ENCODE results near the gene MMP8. TPM values are rescaled to one million over a fixed set of nuclear protein-coding genes. Genes with fewer than 3 reads are reported as not detected.

The MMP8 gene
- total RNA-seq (2021), result not detected in 2 replicates
- long read RNA-seq, result 0 reads

DNA sequence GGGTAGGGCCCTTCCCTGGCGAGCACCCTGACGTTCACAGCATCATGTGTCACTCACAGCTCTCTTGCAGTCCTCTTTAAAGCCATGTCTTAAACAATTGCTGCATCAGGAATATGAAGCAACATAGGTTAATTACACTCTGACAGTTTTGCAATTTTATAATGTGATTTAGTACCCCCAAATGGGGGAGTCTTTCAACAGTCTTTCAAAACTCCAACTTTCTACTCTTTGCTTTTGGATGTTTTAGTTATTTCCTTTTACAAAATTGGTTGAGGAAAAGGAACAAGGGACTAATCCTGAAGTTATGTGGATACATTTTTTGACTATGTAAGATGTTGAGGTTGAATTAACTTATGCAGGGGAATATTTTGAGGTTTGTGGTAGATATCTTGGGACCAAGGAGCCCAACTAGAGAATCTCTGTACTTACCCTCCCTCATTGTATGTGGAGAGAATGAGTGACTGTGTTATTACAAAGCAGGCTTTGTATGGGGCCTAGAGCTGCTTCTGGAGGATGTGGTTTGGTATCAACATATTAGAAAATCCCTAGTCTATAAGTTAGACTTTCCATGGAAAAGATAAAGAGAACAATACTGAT is at the start of gene MMP8:
TSS of gene MMP8 (minus strand) at position 51 of the 597 bp plus-strand sequence. CDS start 99 bp downstream, outside the sequence.
- Mint-ChIP-seq H3K9me3 (peaks cover 0 to 3% of the 10 kb centered on the region in 2 experiments; a peak in 1 of 5 replicates), H3K4me3 (no peak within 1 kb of the TSS), H3K27me3 (ENCODE audit: low read depth) (no peaks in the 10 kb centered on the region), H3K36me3 (ENCODE audit: insufficient read depth in 1 of 3, low read depth in 3 of 3) (no peaks in the 10 kb centered on the region; a peak in 1 of 7 replicates), H3K4me1 (no peaks in the 10 kb centered on the region), H3K27ac (no peak within 1 kb of the TSS)
- H3K79me2 ChIP-seq (ENCODE audit: insufficient read depth, low read length), result no peaks in the 10 kb centered on the region
- no CpG with 5 or more reads among the region's 2 CpGs for WGBS (ENCODE audit: extremely low coverage, insufficient read length, low lambda C conversion rate)
- H4K5ac ChIP-seq (ENCODE audit: insufficient read length, low read depth, low read length), result no peak within 1 kb of the TSS
- no peak within 1 kb of the TSS for H3K4me2 ChIP-seq (ENCODE audit: insufficient read depth, insufficient read length, low read length)
- no peak within 1 kb of the TSS for H2AFZ ChIP-seq (ENCODE audit: low read length)
- no peak within 1 kb of the TSS for H2BK5ac ChIP-seq (ENCODE audit: insufficient read length, low read length)
- H4K91ac ChIP-seq (ENCODE audit: insufficient read length, low read depth, low read length), result no peak within 1 kb of the TSS
- H3K23me2 ChIP-seq (ENCODE audit: insufficient read length, low read depth, low read length, poor library complexity, severe bottlenecking), result no peaks in the 10 kb centered on the region
- no peak within 1 kb of the TSS for H2BK120ac ChIP-seq (ENCODE audit: low read depth, low read length, poor library complexity, severe bottlenecking)
- no peak within 1 kb of the TSS for H4K8ac ChIP-seq (replicated peaks; ENCODE audit: insufficient read length, low read depth, low read length)
- H2BK15ac ChIP-seq (ENCODE audit: low read depth, low read length), result no peak within 1 kb of the TSS
- H2BK20ac ChIP-seq (ENCODE audit: low read depth, low read length, poor library complexity, severe bottlenecking), result no peak within 1 kb of the TSS
- no peaks in the 10 kb centered on the region for H3K27me3 ChIP-seq (ENCODE audit: insufficient read depth, low read length)
- H4K20me1 ChIP-seq (ENCODE audit: control insufficient read depth, insufficient read depth, insufficient read length), result no peaks in the 10 kb centered on the region
- no peak within 1 kb of the TSS for H3K27ac ChIP-seq (ENCODE audit: insufficient read length, low read depth, low read length)
- no peak within 1 kb of the TSS for H3K18ac ChIP-seq (ENCODE audit: insufficient read length, low read depth, low read length)
- H3K79me1 ChIP-seq (ENCODE audit: insufficient read depth, low read depth, low read length, poor library complexity, severe bottlenecking), result no peaks in the 10 kb centered on the region
- H3K56ac ChIP-seq (ENCODE audit: insufficient read length, low read depth, low read length), result no peak within 1 kb of the TSS
- H3T11ph ChIP-seq (ENCODE audit: low read length), result no peak within 1 kb of the TSS
- no peak within 1 kb of the TSS for H3K9ac ChIP-seq (ENCODE audit: extremely low read depth, insufficient read length, low read length)
- DNase-seq, result no peak
- no peaks in the 10 kb centered on the region for H3K4me1 ChIP-seq (ENCODE audit: insufficient read depth, low read length)
- H3K23ac ChIP-seq (ENCODE audit: insufficient read length, low read depth, low read length), result no peak within 1 kb of the TSS
- TF ChIP-seq, protein P1, sequence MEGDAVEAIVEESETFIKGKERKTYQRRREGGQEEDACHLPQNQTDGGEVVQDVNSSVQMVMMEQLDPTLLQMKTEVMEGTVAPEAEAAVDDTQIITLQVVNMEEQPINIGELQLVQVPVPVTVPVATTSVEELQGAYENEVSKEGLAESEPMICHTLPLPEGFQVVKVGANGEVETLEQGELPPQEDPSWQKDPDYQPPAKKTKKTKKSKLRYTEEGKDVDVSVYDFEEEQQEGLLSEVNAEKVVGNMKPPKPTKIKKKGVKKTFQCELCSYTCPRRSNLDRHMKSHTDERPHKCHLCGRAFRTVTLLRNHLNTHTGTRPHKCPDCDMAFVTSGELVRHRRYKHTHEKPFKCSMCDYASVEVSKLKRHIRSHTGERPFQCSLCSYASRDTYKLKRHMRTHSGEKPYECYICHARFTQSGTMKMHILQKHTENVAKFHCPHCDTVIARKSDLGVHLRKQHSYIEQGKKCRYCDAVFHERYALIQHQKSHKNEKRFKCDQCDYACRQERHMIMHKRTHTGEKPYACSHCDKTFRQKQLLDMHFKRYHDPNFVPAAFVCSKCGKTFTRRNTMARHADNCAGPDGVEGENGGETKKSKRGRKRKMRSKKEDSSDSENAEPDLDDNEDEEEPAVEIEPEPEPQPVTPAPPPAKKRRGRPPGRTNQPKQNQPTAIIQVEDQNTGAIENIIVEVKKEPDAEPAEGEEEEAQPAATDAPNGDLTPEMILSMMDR (conservative IDR thresholded peaks at IDR 0.05), result no peak
- H3K14ac ChIP-seq (ENCODE audit: insufficient read depth, low read length), result no peak within 1 kb of the TSS
- no peak within 1 kb of the TSS for H3K4ac ChIP-seq (ENCODE audit: low read depth, low read length)
- no peak within 1 kb of the TSS for H2AK5ac ChIP-seq (ENCODE audit: insufficient read length, low read length)
- no peaks in the 10 kb centered on the region for H3K9me3 ChIP-seq (ENCODE audit: control insufficient read depth, low read depth, low read length)
- H2BK12ac ChIP-seq (ENCODE audit: insufficient read length, low read depth, low read length), result no peak within 1 kb of the TSS
